HG03378 (cell line): ENCODE results near the gene TFR2.
"Not testable (repeated sequence)": the region's sequence is repeated elsewhere in the genome, so short reads cannot be mapped to it uniquely, and the experiment has no call there.

Experiments
- ATAC-seq: cut with Tn5 transposase; IDR thresholded peaks from one replicate; pipeline ENCODE4 v1.9.1; 2021; ENCODE audit warnings: mild to moderate bottlenecking, moderate library complexity; ENCODE audit not compliant: unreplicated experiment

Gene TFR2

GRCh38 chr7:100678291-100678984, 37.1 kb upstream of the TFR2 start:
- ATAC-seq, result no peak

DNA sequence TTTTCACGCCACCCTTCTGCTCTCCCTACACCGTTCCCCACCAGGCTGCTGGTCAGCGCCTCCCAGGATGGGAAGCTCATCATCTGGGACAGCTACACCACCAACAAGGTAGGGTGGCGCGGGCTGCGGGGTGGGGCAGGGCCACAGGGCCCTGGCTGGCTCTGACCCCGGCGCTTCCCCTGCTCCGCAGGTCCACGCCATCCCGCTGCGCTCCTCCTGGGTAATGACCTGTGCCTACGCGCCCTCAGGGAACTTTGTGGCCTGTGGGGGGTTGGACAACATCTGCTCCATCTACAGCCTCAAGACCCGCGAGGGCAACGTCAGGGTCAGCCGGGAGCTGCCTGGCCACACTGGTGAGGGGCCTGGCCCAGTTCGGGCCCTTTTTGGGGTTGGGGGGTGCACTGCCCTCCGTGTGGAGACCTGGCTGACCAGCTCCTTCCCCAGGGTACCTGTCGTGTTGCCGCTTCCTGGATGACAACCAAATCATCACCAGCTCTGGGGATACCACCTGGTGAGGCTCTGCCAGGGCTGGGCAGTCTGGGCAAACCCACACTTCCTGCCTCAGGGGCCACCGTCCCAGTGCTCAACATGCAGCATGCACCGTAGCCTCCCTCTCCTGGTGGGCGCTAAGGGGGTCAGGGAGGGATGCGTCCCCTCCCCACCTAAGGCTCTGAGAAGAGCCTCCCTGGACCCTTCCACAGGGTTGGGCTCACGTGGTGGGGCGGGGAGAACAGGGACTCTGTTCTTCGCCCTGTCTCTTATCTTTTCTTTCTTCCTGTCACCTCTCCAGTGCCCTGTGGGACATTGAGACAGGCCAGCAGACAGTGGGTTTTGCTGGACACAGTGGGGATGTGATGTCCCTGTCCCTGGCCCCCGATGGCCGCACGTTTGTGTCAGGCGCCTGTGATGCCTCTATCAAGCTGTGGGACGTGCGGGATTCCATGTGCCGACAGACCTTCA, 36.2 kb upstream of the TFR2 start:
- ATAC-seq, result no peak

- no peak for ATAC-seq
Observed at GRCh38 chr7:100676501-100677306, 35.4 kb upstream of the TFR2 start.

DNA sequence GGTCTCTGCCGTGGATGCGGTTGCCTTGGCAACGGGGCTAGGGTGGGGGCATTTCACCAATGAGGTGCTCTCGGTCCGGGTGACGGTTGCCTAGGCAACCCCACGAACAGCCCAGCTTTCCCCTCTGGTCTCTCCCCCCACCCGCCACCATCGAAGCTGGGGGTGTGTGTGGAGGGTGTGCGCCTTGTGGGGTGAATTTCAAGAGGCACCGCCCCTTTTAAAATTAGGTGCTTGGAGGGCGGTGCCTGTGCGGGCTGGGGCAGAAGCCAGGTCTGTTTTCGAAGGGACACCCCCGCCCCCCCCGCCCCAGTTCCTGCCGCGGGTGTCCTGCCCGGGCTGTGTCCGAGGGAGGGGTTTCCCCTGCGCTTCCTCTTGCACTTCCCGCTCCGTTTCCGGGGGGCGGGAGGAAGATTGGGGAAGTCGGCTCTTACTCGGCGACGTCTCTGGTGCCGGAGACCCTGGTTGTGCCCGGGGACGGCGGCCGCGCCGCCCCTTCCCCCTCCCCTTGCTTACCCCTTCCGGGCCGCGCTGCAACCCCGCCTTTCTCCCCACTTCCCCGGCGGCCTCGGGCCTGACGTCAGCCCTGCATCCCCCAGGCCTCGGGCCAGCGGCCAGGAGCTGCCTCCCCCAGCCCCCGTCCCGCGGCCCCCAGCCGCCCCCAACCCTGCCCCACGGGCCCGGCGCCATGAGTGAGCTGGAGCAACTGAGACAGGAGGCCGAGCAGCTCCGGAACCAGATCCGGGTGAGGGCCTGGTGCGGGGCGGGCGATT, 34.4 kb upstream of the TFR2 start:
- ATAC-seq, result peak; percentile 36

DNA sequence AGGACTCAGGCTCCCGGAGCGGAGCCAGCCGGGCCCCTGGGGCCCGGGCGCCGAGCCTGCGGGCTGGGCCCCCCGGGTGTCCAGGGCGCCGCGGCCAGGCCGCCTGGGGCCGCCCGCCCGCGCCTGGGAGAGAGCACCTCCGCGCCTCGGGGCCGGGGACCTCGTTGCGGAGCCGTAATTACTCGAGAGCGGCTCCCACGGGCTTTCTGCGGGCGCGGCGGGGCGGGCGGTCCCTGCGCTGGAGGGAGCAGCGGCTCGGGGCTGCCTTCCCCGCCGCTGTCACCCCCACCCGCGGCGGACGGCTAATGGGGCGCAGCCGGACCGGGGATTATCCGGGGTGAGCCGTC, 33.7 kb upstream of the TFR2 start:
- no peak for ATAC-seq

DNA sequence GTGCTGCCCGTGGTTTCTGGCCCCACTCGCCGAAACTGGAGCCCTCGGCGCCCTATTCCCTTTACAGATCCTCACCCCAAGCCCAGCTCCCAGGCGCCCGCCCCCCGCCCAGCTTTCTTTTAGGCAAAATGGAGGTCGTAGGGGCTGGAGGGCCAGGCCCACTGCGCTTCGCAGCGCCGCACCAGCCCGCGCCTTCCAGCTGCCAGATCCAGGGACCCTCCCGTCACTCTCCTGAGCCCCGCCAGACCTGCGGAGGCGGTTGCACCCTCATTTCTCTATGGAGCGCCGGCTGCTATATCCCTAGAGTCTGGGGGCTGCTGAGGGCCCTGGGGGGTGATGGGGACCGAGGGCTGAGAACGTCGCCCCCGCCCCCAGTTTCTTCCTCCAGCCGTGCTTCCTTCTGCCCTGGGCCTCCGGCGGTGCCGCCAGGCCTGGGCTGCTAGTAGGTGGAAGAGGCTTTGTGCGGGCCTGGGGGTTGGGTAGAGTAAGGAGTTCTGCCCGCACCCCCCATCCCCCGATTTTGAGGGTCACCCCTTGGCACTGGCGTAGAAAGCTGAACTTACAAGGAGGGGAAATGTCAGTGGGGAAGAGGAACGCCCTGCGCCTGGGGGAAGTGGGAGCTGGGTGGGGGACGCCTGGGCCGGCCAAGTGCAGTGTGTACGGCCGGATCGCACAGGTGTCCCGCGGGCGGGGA, 33.2 kb upstream of the TFR2 start:
- ATAC-seq, result no peak

- ATAC-seq, result no peak
Observed at GRCh38 chr7:100673942-100674410, 32.6 kb upstream of the TFR2 start.

- peak; percentile 56 for ATAC-seq
Observed at GRCh38 chr7:100673302-100673941, 32.1 kb upstream of the TFR2 start, which contains the start of gene GNB2. TSS of gene GNB2 (plus strand) at chr7:100673740. CDS start at chr7:100676266, 2,526 bp downstream.

DNA sequence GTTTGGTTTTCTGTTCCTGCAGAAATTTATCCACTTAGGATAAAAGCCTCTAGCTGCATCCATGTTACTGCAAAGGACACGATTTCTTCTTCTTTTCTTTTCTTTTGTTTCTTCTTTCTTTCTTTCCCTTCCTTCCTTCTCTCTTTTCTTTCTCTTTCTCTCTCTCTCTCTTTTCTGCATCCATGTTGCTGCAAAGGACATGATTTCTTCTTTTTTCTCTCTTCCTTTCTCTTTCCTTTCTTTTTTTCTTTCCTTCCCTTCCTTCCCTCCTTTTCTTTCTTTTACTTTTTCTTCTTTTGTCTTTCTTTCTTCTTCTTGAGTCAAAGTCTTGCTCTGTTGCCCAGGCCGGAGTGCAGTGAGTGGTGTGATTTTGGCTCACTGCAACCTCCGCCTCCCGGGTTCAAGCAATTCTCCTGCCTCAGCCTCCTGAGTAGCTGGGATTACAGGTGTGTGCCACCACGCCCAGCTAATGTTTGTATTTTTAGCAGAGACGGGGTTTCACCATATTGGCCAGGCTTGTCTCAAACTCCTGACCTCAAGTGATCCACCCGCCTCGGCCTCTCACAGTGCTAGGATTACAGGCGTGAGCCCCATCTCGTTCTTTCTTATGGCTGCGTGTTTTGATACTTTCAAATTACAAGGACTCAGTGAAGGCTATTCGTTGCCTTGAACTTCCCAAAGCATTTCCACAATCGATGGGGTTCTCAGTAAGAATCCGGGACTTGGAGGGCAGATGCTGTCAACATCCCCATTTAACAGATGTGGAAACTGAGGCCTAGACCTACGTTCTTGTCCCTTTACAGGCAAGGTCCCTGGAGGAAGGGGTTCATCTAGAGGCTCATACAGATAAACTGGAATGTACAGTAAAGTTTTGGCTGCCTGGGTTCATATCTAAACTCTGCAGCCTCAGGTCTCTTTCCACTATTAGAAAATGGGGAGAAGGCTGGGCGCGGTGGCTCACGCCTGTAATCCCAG, 30.3 kb upstream of the TFR2 start:
- ATAC-seq, result no peak

DNA sequence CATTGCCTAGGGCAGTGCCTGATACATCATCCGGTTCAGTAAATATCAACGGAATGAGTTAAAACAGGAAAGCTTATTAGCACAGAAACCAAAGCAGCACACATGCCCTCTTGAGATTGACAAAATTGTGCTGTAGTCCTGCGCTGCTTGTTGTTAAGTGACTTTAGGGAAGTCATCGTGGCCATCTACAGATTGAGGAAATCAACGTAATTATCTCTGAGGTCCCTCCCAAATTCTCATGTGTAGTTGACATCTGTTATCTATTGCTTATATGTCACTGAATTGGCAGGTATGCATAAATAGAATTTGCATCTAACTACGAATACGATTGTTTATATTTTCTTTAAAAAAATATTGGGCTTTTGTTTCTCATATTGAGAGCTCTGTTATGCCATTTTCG, 28.7 kb upstream of the TFR2 start:
- no peak for ATAC-seq

DNA sequence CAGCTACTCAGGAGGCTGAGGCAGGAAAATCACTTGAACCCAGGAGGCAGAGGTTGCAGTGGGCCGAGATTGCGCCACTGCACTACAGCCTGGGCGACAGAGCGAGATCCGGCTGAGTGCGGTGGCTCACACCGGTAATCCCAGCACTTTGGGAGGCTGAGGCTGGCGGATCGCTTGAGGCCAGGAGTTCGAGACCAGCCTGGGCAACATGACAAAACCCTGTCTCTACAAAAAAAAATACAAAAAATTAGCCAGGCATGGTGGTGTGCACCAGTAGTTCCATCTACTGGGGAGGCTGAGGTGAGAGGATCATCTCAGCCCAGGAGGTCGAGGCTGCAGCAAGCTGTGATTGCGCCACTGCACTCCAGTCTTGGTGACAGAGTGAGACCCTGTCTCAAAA, 27.8 kb upstream of the TFR2 start:
- ATAC-seq, result not testable (repeated sequence)

- ATAC-seq, result no peak
Observed at GRCh38 chr7:100668069-100668449, 26.7 kb upstream of the TFR2 start.

GRCh38 chr7:100667331-100668068, 26.1 kb upstream of the TFR2 start:
- ATAC-seq, result no peak

GRCh38 chr7:100665168-100665726, 23.9 kb upstream of the TFR2 start:
- no peak for ATAC-seq

DNA sequence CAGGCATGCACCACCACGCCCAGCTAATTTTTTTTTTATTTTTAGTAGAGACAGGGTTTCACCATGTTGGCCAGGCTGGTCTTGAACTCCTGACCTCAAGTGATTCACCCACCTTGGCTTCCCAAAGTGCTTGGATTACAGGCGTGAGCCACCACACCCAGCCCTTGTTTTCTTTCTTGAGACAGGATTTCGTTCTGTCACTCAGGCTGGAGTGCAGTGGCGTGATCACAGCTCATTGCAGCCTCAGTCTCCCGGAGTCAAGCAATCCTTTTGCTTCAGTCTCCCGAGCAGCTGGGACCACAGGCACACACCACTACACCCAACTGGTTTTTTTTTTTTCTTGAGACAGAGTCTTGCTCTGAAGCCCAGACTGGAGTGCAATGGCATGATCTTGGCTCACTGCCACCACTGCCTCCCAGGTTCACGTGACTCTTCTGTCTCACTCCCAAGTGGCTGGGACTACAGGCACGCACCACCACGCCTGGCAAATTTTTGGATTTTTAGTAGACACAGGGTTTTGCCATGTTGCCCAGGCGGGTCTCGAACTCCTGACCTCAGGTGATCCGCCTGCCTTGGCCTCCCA, 20.9 kb upstream of the TFR2 start:
- ATAC-seq, result not testable (repeated sequence)

DNA sequence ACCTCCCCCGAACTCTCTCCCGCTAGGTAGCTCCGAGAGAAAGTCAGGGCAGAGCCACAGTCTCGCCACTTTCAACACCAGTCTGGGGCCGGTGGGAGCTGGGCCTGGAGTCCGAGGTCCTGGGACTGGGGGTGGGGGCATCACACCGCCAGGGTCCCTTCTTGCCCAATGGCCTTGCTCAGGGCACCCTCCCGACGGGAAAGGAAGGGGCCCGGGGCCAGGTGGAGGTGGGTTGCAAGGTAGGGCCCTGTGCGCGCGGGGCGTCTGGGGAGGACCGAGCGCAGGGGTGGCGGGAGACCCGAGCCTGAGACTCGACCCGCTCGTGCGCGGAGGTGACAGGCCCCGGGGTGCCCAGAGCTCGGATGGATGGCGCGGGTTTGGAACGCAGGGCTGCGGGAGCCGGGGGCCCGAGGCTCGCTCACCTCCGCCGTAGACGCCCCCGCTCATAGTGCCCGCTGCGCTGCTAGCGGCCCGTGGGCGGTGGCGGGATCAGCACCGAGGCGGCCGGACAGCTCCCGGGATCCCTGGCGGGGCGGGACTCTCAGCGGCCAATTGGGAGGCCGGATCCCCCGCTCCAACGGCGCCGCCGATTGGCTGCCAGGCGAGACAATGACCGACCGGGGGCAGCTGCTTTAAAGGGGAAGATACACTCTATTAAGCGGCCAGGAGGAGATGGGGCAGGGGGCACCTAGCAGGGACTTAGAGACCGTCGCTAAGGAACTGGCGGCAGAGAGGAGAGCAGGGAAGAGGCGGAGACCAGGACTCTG, 14.7 kb upstream of the TFR2 start, which contains the start of gene ACTL6B:
ACTL6B (minus strand) TSS at position 541 of the 767 bp plus-strand sequence; CDS start at position 447, 94 bp downstream.
- ATAC-seq, result no peak
